ENCODE results near the gene RHBDL3. TPM values are rescaled to one million over a fixed set of nuclear protein-coding genes. Genes with fewer than 3 reads are reported as not detected.
"Not testable (repeated sequence)": the region's sequence is repeated elsewhere in the genome, so short reads cannot be mapped to it uniquely, and the experiment has no call there.

The RHBDL3 gene
- total RNA-seq, 2 donors from 2014 or later = 0.33 to 0.40 TPM

GRCh38 chr17:32311028-32311536 lies 45.5 kb downstream of the RHBDL3 start:
- Mint-ChIP-seq H3K9me3 (no peaks in the 10 kb centered on the region), H3K4me3 (no peak overlapping the region), H3K36me3 (no peaks in the 10 kb centered on the region), H3K27me3 (peaks cover 0 to 4% of the 10 kb centered on the region in 2 donors), H3K27ac (no peak overlapping the region), H3K4me1 (ENCODE audit: low read depth in 2 of 2) (peaks cover 0 to 2% of the 10 kb centered on the region in 2 donors)
- DNase-seq (ENCODE audit: low spot score) = no peak
- no peak for ATAC-seq

DNA sequence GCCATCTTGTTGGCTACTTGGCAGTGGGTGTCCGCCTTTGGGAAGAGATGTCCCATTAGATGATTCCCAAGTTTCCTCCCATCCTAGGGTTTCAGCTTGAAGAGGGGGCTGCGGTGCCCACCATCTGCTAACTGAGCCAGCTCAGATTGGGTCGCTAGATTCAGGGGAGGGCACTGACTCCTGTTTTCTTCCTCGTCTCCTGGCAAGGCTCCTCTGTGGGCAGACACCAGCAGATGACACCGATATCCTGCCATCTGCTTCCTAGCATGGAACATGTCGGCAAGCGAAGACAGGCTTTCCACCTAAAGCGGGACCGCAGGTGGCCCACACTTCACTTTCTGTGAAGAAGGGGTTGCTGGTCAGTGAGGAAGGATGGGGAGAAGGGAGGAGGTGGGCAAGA lies 49.0 kb downstream of the RHBDL3 start:
- DNase-seq (ENCODE audit: low spot score) (no peak), ATAC-seq (no peak)
- Mint-ChIP-seq H3K9me3 (no peaks in the 10 kb centered on the region), H3K27ac (no peak overlapping the region), H3K27me3 (peaks cover 0 to 2% of the 10 kb centered on the region in 2 donors), H3K36me3 (no peaks in the 10 kb centered on the region), H3K4me1 (ENCODE audit: low read depth in 2 of 2) (peaks cover 0 to 8% of the 10 kb centered on the region in 2 donors), H3K4me3 (no peak overlapping the region)

DNA sequence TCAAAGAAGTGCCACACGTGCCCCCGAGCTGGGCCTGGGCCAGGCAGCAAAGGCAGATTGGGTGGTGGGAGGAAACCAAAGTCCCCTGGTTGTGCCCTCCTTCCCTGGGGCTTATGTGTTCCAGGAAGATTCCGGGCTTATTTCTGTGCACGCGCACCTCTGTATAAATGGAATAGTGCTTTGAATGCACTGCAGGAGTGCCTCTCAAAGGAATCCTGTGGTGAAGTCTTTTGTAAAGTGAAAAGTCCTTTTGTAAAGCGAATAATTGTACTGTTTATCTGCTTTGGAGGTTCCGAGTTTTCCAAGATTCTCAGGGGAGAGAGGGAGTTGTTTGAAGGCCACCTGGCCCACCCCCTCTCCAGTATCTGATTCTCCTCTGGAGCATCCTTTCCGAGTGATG lies 49.5 kb downstream of the RHBDL3 start:
- no peaks in the 10 kb centered on the region for H3K36me3 Mint-ChIP-seq
- no peak for ATAC-seq

DNA sequence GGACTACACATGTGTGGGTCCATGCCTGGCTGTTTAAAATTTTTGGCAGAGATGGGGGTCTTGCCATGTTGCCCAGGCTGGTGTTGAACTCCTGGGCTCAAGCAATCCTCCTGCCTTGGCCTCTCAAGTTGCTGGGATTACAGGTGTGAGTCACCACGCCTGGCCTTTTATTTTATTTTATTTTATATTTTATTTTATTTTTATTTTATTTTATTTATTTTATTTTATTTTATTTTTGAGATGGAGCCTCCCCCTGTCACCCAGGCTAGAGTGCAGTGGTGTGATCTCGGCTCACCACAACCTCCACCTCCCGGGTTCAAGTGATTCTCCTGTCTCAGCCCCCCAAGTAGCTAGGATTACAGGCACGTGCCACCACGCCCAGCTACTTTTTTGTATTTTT lies 51.0 kb downstream of the RHBDL3 start:
- H3K4me3 Mint-ChIP-seq; DNase-seq (ENCODE audit: low spot score); H3K27ac Mint-ChIP-seq; H3K9me3 Mint-ChIP-seq; H3K36me3 Mint-ChIP-seq; ATAC-seq; H3K27me3 Mint-ChIP-seq: not testable (repeated sequence)
- H3K4me1 Mint-ChIP-seq (ENCODE audit: low read depth in 2 of 2) = peaks cover 0 to 10% of the 10 kb centered on the region in 2 donors

More for the DNA sequence above, 49.5 kb downstream of the RHBDL3 start:
- no peak overlapping the region for H3K27ac Mint-ChIP-seq
- no peak overlapping the region for H3K4me3 Mint-ChIP-seq
- H3K27me3 Mint-ChIP-seq = peaks cover 0 to 2% of the 10 kb centered on the region in 2 donors
- DNase-seq (ENCODE audit: low spot score) = no peak
- H3K9me3 Mint-ChIP-seq = no peaks in the 10 kb centered on the region
- H3K4me1 Mint-ChIP-seq (ENCODE audit: low read depth in 2 of 2) = peaks cover 0 to 10% of the 10 kb centered on the region in 2 donors

- no peak for ATAC-seq
- peaks cover 4 to 12% of the 10 kb centered on the region in 2 donors for H3K4me1 Mint-ChIP-seq (ENCODE audit: low read depth in 2 of 2)
- H3K36me3 Mint-ChIP-seq = no peaks in the 10 kb centered on the region
- no peak overlapping the region for H3K27ac Mint-ChIP-seq
- H3K27me3 Mint-ChIP-seq = peaks cover 0 to 2% of the 10 kb centered on the region in 2 donors
- no peak for DNase-seq (ENCODE audit: low spot score)
- H3K4me3 Mint-ChIP-seq = peak overlapping the region; percentile 4
- no peaks in the 10 kb centered on the region for H3K9me3 Mint-ChIP-seq
Measured at GRCh38 chr17:32317353-32317752, 51.7 kb downstream of the RHBDL3 start.

DNA sequence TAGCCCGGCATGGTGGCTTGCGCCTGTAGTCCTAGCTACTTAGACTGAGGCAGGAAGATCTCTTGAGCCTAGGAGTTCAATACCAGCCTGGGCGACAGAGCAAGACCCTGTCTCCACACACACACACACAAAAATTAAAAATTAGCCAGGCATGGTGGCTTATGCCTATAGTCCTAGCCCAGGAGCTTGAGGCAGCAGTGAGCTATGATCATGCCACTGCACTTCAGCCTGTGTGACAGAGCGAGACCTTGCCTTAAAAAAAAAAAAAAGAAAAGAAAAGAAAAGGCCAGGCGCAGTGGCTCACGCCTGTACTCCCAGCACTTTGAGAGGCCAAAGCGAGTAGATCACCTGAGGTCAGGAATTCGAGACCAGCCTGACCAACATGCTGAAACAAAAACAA lies 52.4 kb downstream of the RHBDL3 start:
- no peaks in the 10 kb centered on the region for H3K9me3 Mint-ChIP-seq
- peaks cover 6 to 15% of the 10 kb centered on the region in 2 donors for H3K4me1 Mint-ChIP-seq (ENCODE audit: low read depth in 2 of 2)
- no peaks in the 10 kb centered on the region for H3K36me3 Mint-ChIP-seq
- H3K4me3 Mint-ChIP-seq = peak overlapping the region; percentile 75
- DNase-seq (ENCODE audit: low spot score) = no peak
- H3K27me3 Mint-ChIP-seq = peaks cover 0 to 2% of the 10 kb centered on the region in 2 donors
- ATAC-seq = no peak
- no peak overlapping the region for H3K27ac Mint-ChIP-seq

GRCh38 chr17:32319548-32319905 lies 53.9 kb downstream of the RHBDL3 start:
- H3K4me1 Mint-ChIP-seq (ENCODE audit: low read depth in 2 of 2) = peaks cover 15 to 24% of the 10 kb centered on the region in 2 donors
- ATAC-seq = peak; percentile 88 to 90
- H3K9me3 Mint-ChIP-seq = no peaks in the 10 kb centered on the region
- H3K27me3 Mint-ChIP-seq = peaks cover 0 to 2% of the 10 kb centered on the region in 2 donors
- peak overlapping the region; percentile 75 for H3K4me3 Mint-ChIP-seq
- no peaks in the 10 kb centered on the region for H3K36me3 Mint-ChIP-seq
- peak; percentile 85 for DNase-seq (ENCODE audit: low spot score)
- peak overlapping the region in 1 of 2 donors; percentile 43 for H3K27ac Mint-ChIP-seq

DNA sequence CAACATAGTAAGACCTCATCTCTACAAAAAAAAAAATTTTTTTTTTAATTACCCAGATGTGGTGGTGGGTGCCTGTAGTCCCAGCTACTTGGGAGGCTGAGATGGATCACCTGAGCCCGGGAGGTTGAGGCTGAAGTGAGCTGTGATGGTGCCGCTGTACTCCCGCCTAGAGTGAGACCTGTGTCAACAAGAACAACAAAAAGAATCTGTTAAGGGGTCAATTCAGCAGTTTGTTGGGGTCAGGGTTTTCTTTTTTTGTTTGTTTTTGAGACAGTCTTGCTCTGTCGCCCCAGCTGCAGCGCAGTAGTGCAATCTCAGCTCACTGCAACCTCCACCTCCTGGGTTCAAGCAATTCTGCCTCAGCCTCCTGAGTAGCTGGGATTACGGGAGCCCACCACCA lies 54.4 kb downstream of the RHBDL3 start:
- not testable (repeated sequence) for H3K4me3 Mint-ChIP-seq; H3K27me3 Mint-ChIP-seq; DNase-seq (ENCODE audit: low spot score); ATAC-seq; H3K36me3 Mint-ChIP-seq; H3K9me3 Mint-ChIP-seq; H3K27ac Mint-ChIP-seq
- H3K4me1 Mint-ChIP-seq (ENCODE audit: low read depth in 2 of 2) = peaks cover 17 to 24% of the 10 kb centered on the region in 2 donors

DNA sequence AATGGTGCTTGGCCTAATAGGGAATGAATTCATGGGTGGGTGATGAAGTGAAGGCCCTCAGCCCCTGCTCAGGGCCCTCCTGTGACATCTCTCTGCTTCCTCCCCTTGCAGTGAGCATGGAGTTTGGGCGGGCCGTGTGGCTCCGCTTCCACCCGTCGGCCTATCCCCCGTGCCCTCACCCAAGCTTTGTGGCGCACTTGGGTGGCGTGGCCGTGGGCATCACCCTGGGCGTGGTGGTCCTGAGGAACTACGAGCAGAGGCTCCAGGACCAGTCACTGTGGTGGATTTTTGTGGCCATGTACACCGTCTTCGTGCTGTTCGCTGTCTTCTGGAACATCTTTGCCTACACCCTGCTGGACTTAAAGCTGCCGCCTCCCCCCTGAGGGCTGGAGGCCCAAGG lies 55.2 kb downstream of the RHBDL3 start:
- no peaks in the 10 kb centered on the region for H3K36me3 Mint-ChIP-seq
- no peak overlapping the region for H3K4me3 Mint-ChIP-seq
- H3K9me3 Mint-ChIP-seq = no peaks in the 10 kb centered on the region
- DNase-seq (ENCODE audit: low spot score) = no peak
- H3K4me1 Mint-ChIP-seq (ENCODE audit: low read depth in 2 of 2) = peaks cover 17 to 22% of the 10 kb centered on the region in 2 donors
- H3K27me3 Mint-ChIP-seq = peaks cover 0 to under 1% of the 10 kb centered on the region in 2 donors
- no peak for ATAC-seq
- no peak overlapping the region for H3K27ac Mint-ChIP-seq

GRCh38 chr17:32323046-32323445 lies 57.4 kb downstream of the RHBDL3 start:
- H3K9me3 Mint-ChIP-seq = no peaks in the 10 kb centered on the region
- peak overlapping the region; percentile 35 for H3K4me3 Mint-ChIP-seq
- H3K4me1 Mint-ChIP-seq (ENCODE audit: low read depth in 2 of 2) = peaks cover 17 to 22% of the 10 kb centered on the region in 2 donors
- H3K36me3 Mint-ChIP-seq = no peaks in the 10 kb centered on the region
- no peaks in the 10 kb centered on the region for H3K27me3 Mint-ChIP-seq
- no peak for DNase-seq (ENCODE audit: low spot score)
- peak overlapping the region; percentile 37 to 87 for H3K27ac Mint-ChIP-seq
- no peak for ATAC-seq

- no peaks in the 10 kb centered on the region for H3K36me3 Mint-ChIP-seq
- peak overlapping the region; percentile 37 to 87 for H3K27ac Mint-ChIP-seq
- no peaks in the 10 kb centered on the region for H3K27me3 Mint-ChIP-seq
- ATAC-seq = peak; percentile 79 to 88
- peak; percentile 73 for DNase-seq (ENCODE audit: low spot score)
- peak overlapping the region; percentile 54 for H3K4me3 Mint-ChIP-seq
- peaks cover 17 to 19% of the 10 kb centered on the region in 2 donors for H3K4me1 Mint-ChIP-seq (ENCODE audit: low read depth in 2 of 2)
- H3K9me3 Mint-ChIP-seq = no peaks in the 10 kb centered on the region
Measured at GRCh38 chr17:32323811-32324491, 58.3 kb downstream of the RHBDL3 start.

GRCh38 chr17:32327911-32328310 lies 62.3 kb downstream of the RHBDL3 start:
- H3K4me3 Mint-ChIP-seq = no peak overlapping the region
- H3K27me3 Mint-ChIP-seq = no peaks in the 10 kb centered on the region
- DNase-seq (ENCODE audit: low spot score) (no peak), ATAC-seq (no peak)
- H3K27ac Mint-ChIP-seq = peak overlapping the region; percentile 97 to 98
- H3K4me1 Mint-ChIP-seq (ENCODE audit: low read depth in 2 of 2) = peaks cover 29 to 39% of the 10 kb centered on the region in 2 donors
- H3K36me3 Mint-ChIP-seq = no peaks in the 10 kb centered on the region
- H3K9me3 Mint-ChIP-seq = no peaks in the 10 kb centered on the region

DNA sequence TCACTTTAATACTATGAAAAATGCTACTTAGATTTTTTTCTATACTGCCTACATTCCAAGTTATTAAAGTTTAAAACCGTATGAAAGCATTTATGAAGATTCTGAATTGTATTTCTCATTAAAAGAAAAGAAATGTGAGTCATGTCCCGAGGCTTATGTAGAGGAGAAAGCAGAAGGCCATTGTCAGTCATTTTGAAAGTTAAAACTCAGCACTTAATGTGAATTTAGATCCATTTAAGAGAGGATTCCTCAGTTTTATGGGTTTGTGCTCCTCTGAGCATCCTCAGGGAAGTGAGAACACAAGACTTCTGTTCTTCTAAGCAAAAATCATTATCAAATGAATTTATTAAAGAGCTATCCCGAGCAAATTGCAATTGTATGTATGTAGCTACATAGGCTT lies 64.5 kb downstream of the RHBDL3 start:
- peak overlapping the region; percentile 87 for H3K4me3 Mint-ChIP-seq
- H3K27me3 Mint-ChIP-seq = no peaks in the 10 kb centered on the region
- H3K27ac Mint-ChIP-seq = peak overlapping the region; percentile 97 to 98
- H3K9me3 Mint-ChIP-seq = no peaks in the 10 kb centered on the region
- peaks cover 8% of the 10 kb centered on the region for H3K36me3 Mint-ChIP-seq
- H3K4me1 Mint-ChIP-seq (ENCODE audit: low read depth in 2 of 2) = peaks cover 23 to 33% of the 10 kb centered on the region in 2 donors
- DNase-seq (ENCODE audit: low spot score) (no peak), ATAC-seq (peak in 1 of 2 donors; percentile 39)

DNA sequence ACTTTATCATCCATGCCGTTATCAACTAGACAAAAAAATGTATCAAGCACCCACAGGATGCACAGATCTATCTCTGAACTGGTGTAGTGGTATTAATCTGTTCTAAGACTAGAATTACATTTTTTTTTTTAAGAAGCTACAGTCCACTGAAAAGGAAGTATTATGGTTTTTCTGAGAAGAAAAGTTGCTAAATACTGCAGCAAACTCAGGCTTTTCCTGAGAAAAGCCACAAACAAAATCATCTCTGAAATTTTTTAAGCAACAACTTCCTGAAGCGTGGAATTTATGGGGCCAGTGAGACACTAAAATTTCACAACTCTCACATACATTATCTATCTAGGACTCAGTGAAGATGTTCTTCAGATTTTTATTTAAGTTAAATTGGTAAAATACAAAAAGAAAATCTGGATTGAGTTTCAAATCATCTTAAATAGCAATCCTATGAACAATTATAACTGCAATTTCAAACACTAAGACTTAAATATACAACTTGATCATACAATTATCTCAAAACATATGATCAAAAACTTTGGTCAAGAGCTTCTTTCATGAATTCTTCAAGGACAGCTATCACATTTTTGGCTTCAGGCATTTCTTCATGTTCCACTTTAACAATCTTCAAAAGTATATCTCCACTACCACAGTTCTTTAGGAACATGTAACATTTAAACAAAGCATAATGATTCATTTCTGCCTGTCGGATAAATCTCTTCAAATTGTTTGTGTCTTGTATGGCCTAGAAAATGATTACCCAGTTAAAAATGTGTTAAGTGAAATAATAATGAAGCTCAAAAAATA lies 65.8 kb downstream of the RHBDL3 start:
- peak overlapping the region; percentile 87 for H3K4me3 Mint-ChIP-seq
- no peak for DNase-seq (ENCODE audit: low spot score)
- H3K36me3 Mint-ChIP-seq = peaks cover 8% of the 10 kb centered on the region
- ATAC-seq = peak; percentile 90 to 92
- no peaks in the 10 kb centered on the region for H3K9me3 Mint-ChIP-seq
- peaks cover 23 to 33% of the 10 kb centered on the region in 2 donors for H3K4me1 Mint-ChIP-seq (ENCODE audit: low read depth in 2 of 2)
- H3K27me3 Mint-ChIP-seq = no peaks in the 10 kb centered on the region
- peak overlapping the region; percentile 97 to 98 for H3K27ac Mint-ChIP-seq
